GM19351 (cell line): ENCODE data around the gene SMDT1.

Experiments
- ATAC-seq: cut with Tn5 transposase; IDR thresholded peaks from one replicate; pipeline ENCODE4 v1.9.1; 2021; ENCODE audit warnings: mild to moderate bottlenecking, moderate library complexity; ENCODE audit not compliant: unreplicated experiment

SMDT1 gene

DNA sequence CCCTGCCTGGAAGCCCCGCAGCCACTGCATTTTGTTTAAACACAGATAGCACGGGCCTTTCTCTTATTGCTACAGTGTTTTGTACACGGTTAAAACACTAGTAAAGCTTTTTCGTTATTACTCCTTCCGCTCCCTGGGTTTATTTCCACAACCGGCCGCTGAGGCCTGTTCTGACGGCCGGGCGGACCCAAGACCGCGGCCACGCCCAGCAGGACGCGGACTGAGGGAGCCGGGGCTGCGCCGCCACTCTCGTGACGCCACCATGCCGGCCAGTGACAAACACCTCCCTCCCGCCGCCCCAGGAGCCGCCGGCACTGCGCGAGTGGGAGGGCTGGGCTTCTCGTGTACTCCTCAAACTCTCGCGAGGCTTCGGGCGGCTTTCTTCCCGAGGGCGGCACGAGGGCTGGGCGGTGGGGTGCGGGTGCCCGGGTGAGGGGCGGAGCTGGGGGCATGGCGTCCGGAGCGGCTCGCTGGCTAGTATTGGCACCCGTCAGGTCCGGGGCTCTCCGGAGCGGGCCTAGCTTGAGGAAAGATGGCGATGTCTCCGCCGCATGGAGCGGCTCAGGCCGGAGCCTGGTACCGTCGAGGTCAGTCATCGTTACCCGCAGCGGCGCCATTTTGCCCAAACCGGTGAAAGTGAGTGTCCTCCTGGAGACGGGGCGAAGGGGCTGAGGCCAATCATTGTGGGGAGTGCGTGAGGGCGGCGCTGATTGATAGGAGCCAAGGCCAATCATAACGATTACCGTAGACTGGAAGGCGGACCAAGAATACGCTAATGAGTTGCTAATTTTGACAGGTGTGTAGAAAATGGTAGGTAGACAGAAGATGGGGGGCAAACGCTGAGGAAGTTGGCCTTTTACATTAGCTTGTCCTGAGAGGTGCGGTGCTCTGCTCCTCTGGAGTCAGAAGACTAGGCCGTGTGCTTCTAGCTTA is at the start of gene SMDT1:
Gene SMDT1 (plus strand): TSS at position 382 of the 933 bp plus-strand sequence. CDS start 69 bp downstream, at position 451.
- peak; percentile 83 for ATAC-seq

DNA sequence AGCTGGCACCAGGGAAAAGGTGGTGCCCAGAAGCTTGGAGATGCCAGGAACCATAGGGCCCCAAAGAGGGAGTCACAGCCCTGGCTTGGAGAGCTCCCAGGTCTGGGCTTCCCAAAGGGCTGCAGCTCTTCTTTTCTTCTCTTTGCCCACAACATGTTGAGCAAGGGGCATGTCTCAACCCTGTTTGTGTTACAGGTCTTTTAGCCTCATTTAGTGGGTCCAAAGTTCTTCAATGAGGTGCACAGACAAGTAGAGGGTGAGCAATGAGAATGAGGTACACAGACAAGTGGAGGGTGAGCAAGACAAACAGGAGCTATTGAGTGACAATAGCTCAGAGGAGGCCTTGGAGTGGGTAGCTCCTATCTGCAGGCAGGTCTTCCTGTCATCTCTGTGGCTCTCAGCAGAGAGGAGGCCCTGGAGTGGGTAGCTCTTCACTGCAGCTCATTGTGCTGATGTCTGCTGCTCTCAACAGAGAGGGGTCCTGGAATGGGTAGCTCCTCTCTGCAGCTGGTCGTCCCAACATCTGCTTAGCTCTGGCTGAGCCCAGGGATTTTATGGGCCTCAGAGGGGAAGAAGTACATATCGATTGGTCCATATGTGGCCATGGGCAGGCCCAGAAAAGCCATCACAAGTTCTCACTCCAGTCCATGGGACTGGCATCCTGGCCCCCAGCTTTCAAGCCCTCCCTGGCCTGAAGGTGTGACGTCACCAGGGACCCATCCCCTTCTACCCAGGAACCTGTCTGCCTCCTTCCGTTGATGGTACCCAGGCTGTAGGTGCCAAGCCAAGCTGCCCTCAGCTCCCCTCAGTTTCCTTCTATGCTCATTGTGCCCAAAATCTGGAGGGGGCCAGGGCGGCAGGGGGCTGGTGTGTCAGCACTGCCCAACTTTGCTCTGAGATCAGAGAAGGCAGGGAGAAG is 46.0 kb upstream of the SMDT1 start:
- no peak for ATAC-seq

GRCh38 chr22:42035256-42035655 is 44.2 kb upstream of the SMDT1 start:
- ATAC-seq, result no peak

DNA sequence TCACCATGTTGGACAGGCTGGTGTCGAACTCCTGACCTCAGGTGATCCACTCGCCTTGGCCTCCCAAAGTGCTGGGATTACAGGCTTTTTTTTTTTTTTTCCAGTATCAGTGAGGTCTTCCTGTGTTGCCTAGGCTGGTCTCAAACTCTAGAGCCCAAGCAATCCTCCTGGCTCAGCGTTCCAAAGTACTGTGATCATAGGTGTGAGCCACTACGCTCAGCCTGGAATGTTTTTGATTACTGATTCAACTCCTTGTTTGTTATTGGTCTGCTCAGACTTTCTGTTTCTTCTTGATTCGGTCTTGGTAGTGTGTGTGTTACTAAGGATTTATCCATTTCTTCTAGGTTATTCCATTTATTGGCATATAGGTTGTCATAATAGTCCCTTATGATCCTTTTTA is 40.2 kb upstream of the SMDT1 start:
- no peak for ATAC-seq

- ATAC-seq, result no peak
Measured at GRCh38 chr22:42041784-42042183, 37.7 kb upstream of the SMDT1 start.

DNA sequence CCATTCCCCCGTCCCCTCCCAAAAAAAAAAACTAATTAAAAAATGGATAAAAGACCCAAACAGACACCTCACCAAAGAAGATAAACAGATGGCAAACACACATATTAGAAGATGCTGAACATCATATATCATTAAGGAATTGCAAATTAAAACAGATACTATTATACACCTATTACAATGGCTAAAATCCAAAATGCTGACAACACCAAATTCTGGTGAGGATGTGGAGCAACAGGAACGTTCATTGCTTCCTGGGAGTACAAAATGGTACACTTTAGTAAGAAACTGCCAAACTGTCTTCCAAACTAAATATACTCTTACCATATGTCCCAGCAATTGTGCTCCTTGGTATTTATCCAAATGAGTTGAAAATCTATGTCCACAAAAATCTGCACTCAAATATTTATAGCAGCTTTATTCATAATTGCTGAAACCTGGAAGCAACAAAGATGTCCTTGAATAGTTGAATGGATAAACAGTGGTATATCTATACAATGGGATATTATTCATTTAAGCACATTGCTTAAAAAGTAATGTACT is 28.8 kb upstream of the SMDT1 start:
- no peak for ATAC-seq

DNA sequence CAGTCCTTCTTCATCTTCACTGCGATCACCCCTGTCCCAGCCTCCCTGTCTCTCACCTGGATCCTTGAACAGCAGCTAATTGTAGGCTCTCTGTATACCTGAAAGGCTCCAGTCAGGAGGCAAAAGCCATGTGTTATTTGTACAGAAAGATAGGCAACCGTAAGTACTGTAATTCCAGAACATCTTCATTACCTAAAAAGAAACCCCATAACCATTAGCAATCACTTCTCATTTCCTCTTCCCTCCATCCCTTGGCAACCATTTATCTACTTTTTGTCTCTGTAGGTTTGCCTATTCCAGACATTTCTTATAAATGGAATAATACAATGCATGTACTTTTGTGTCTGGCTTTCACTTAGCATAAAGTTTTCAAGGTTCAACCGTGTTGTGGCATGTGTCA is 26.7 kb upstream of the SMDT1 start:
- ATAC-seq, result no peak

- no peak for ATAC-seq
Measured at GRCh38 chr22:42056757-42057511, 22.6 kb upstream of the SMDT1 start.

- ATAC-seq, result no peak
Measured at GRCh38 chr22:42060489-42060888, 19.0 kb upstream of the SMDT1 start.

DNA sequence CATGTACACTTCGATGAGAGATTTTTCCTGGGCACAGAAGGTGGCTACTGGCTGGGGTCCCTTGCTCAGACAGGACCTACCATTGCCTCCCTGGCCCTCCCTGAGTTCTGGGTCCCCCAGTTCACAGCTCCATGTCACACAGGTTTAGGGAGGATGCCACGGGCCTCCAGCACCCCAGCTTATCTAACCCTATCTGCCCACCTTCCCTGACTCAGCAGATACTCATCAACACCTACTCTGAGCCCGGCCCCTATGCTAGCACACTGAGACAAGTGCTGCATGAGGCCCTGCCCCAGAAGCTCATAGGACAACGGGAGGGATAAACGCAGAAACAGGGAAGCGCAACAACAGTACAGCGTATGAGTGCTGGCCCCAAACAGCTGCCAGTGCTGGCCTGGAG is 18.5 kb upstream of the SMDT1 start:
- ATAC-seq, result no peak

DNA sequence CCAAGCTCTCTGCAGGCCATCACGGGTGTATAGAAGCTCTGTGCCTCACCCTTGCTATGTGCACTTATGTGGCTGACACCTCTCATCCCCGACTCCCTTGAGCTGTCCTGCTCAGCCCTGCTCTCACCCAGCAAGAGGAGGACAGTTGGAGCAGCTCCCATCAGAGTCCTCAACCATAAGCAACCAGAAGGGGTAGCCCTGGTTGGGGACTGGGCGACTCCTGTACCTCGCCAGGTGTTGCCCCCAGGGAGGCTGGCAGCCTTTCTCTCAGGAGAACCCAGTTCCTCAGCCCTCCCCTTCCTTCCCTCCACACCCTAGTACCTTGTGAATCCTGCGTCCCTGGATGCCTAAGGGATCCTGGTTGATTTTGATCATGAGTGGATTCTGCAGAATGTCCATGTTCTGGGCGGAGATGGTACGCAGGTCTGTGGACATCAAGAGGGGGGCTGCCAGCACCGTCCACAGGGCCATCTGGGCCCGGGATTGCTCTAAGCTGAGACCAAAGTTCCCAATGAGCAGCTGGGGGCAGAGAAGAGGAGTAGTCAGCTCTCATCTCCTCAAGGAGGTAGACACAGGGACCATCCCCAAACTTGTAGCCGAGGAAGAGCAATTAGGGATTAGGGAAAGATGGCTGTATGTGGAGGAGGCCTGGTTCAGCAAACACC is 16.9 kb upstream of the SMDT1 start:
- no peak for ATAC-seq

GRCh38 chr22:42064629-42065028 is 14.9 kb upstream of the SMDT1 start:
- no peak for ATAC-seq

DNA sequence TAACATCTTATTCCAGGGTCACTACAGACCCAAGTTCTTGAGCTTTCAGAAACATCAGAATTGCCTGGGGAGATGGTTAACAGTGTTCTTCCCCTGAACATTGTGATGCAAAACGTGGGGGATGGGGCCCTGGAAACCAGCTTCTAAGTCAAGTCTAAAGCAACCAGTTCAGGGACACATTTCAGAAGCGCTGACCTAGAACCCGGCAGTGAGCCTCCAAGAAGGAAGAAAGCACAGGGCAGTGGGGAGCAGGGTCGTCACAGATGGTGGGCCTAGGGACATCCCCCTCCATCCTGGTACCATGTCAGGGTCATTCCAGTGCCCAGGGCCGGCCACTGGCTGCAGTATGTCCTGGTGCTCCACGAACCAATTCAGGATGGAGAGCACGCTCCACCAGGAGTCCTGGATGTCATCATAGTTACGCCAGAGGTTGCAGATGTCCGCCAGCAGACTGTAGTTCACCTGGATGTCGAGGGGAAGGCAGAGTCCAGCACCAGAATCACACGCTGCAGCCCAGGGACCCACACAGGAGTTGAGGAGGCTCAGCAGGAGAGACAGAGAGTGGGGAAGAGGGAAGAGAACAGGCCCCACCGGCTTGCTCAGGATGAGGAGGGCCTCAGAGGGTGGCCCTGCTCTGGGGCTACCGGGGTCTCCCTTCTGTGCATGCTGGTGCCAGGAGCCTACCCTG is 13.9 kb upstream of the SMDT1 start:
- ATAC-seq, result no peak

DNA sequence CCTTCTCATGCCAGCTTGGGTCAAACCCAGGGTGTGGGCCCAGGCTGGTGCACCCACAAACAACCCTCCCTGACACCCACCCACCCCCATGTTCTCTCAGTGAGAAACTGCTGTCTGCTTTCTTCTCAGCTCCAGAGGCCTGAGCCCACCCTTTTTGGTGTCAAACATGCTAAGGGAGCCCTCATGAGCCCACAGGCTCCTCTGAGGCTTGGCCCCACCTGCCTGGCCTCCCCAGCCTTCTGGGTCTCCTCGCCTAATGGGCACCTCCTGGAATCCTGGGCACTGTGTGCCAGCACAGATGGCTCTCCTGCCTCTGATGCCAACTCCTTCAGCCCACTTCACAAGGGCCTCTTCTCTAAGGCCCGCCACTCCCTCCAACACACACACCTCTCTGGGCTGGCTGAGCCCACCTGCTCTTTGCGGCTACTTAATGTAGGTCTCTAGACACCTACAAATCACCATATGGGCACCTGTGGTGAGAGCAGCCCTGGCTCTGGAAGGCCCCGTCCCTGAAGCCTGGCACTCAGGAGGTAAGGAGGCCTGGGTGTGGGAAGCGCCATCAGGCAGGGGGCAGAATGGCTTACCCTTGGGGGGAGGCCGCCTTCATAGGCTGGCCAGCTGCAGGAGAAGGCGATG is 13.3 kb upstream of the SMDT1 start:
- ATAC-seq, result no peak

DNA sequence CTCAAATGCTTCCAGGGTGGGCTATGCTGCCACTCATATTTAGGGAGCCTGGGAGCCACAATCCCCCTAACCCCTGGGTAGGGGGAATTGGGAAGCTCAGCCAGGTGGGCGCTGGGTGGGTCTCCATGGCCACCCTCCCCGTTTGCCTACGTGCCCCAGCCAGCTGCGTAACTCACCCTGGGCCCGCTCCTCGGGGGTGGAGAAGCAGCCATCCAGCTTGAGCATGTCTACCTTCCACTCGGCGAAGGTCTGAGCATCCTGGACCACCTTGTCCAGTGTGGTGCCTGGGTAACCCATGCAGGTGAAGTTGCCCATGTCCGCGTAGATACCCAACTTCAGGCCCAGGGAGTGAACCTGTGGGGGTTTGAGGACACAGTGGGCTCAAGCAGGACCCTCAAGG is 12.6 kb upstream of the SMDT1 start:
- ATAC-seq, result no peak

DNA sequence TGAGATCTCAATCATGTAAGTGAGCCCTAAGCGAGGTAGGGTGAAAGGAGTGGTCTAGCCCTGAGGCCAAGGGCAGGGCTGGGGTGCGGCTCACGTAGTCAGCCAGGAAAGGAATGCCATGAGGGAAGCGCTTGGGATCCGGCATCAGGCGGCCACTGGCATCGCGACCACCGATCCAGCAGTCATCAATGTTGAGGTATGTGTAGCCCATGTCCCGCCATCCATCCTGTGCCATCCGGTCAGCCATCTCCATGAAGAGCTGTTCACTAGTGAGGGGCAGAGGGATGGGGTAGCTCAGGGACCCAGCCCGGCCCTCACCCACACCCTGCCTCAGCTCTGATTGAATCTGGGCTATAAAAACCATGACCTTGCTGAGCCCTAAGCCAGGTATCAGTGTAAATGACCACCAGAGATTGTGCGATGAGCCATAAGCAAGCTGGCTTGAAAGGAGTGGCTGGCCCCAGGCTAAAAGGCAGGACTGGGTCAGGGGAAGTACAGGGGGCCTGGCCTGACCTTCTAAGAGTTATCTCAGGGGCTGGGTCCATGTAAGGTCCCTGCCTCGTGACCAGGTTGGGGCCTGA is 11.7 kb upstream of the SMDT1 start:
- no peak for ATAC-seq

DNA sequence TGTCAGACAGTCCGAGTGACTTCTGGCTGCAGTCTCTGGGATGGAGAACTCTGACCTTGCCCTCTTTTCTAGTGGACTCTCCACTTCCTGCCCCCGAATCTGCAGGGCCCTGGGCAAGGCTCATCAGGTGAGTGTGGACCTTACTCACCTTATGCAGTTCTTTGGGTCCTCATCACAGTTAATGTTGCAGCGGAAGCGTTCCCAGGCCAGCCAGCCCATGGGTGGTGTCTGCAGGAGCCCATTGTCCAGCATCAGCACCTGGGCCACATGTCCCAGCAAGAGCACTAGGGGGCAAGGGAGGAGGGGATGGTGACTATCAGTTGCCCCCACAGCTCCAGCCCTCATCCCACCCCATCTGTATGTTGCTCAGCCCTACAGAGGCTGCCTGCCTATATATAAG is 11.2 kb upstream of the SMDT1 start:
- ATAC-seq, result no peak

GRCh38 chr22:42069801-42070516 is 9.5 kb upstream of the SMDT1 start:
- peak; percentile 19 for ATAC-seq
